Colonic mucosa (tissue), 4 donors: Measurements from ENCODE around the gene DENND1C. TPM values are rescaled to one million over a fixed set of nuclear protein-coding genes. Genes with fewer than 3 reads are reported as not detected.

Experiments used
- DNase-seq: peaks from one replicate; pipeline ENCODE4 v3.0.0-alpha.2; 2020
- H3K27ac ChIP-seq: fragments of 200-600 bp; one replicate; pipeline ENCODE4 v1.8.0; 2021
- H3K27me3 ChIP-seq: fragments of 200-600 bp; one replicate; pipeline ENCODE4 v1.8.0; 2021
- H3K36me3 ChIP-seq: fragments of 200-600 bp; one replicate; pipeline ENCODE4 v1.8.0; 2021
- H3K4me1 ChIP-seq: fragments of 200-600 bp; one replicate; pipeline ENCODE4 v1.8.0; 2021; ENCODE audit warnings: mild to moderate bottlenecking
- H3K4me3 ChIP-seq: fragments of 200-600 bp; one replicate; pipeline ENCODE4 v1.8.0; 2021
- H3K9ac ChIP-seq, 2 donors: one replicate each; pipeline ENCODE4 v1.7.0; 2013; ENCODE audit warnings: control low read depth in 2 of 2, low read depth in 2 of 2, low read length in 2 of 2
- H3K9me3 ChIP-seq: fragments of 200-600 bp; one replicate; pipeline ENCODE4 v1.8.0; 2021
- intact Hi-C: fragments of 100-400 bp; cut with DNase I; formaldehyde crosslinking; loops from one replicate; pipeline ENCODE4 v1.14.1; 2022
- total RNA-seq, 2 donors: library from RNA; stranded (reverse); fragmentation: NEBNext Ultra II Directional in 1 of 2; extraction: Animal tissue kit (Norgen Biotek cat#: 25700) in 1 of 2; gene quantifications; one replicate each; pipeline ENCODE4 v1.2.1, GENCODE V29; 2021
- TF ChIP-seq, protein P1 (sequence below): fragments of 200-600 bp; IDR thresholded peaks from one replicate; pipeline ENCODE4 v1.8.0; 2022; ENCODE audit warnings: antibody characterized with exemption, mild to moderate bottlenecking
- donor health status: healthy.
- donor health status: DM: no; HTN: no; CAD: no.
- donor health status: DM: no; HTN: no; CAD: no.

DENND1C gene
- total RNA-seq, 2 donors from 2014 or later = 2.5 to 2.9 TPM

DNA sequence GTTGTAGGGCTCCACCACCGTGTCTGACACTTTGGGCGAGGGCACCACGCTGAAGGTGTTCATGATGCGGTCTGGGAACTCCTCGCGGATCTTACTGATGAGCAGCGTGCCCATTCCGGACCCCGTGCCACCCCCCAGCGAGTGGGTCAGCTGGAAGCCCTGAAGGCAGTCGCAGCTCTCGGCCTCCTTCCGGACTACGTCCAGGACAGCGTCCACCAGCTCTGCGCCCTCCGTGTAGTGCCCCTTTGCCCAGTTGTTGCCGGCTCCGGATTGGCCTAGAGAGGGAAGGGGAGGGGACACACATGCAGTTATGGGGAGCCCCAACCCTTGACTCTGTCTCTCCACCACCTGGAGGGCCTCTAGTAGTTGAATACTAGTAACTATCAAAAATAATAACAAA lies 14.4 kb upstream of the DENND1C start:
- H3K4me1 ChIP-seq = no peaks in the 10 kb centered on the region
- H3K9ac ChIP-seq = no peak overlapping the region
- H3K27me3 ChIP-seq = peaks cover 3% of the 10 kb centered on the region
- intact Hi-C loops = no loop called here
- H3K9me3 ChIP-seq = no peaks in the 10 kb centered on the region
- no peak for DNase-seq
- TF ChIP-seq, protein P1, sequence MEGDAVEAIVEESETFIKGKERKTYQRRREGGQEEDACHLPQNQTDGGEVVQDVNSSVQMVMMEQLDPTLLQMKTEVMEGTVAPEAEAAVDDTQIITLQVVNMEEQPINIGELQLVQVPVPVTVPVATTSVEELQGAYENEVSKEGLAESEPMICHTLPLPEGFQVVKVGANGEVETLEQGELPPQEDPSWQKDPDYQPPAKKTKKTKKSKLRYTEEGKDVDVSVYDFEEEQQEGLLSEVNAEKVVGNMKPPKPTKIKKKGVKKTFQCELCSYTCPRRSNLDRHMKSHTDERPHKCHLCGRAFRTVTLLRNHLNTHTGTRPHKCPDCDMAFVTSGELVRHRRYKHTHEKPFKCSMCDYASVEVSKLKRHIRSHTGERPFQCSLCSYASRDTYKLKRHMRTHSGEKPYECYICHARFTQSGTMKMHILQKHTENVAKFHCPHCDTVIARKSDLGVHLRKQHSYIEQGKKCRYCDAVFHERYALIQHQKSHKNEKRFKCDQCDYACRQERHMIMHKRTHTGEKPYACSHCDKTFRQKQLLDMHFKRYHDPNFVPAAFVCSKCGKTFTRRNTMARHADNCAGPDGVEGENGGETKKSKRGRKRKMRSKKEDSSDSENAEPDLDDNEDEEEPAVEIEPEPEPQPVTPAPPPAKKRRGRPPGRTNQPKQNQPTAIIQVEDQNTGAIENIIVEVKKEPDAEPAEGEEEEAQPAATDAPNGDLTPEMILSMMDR = no peak
- no peaks in the 10 kb centered on the region for H3K36me3 ChIP-seq
- no peak overlapping the region for H3K27ac ChIP-seq
- no peak overlapping the region for H3K4me3 ChIP-seq

DNA sequence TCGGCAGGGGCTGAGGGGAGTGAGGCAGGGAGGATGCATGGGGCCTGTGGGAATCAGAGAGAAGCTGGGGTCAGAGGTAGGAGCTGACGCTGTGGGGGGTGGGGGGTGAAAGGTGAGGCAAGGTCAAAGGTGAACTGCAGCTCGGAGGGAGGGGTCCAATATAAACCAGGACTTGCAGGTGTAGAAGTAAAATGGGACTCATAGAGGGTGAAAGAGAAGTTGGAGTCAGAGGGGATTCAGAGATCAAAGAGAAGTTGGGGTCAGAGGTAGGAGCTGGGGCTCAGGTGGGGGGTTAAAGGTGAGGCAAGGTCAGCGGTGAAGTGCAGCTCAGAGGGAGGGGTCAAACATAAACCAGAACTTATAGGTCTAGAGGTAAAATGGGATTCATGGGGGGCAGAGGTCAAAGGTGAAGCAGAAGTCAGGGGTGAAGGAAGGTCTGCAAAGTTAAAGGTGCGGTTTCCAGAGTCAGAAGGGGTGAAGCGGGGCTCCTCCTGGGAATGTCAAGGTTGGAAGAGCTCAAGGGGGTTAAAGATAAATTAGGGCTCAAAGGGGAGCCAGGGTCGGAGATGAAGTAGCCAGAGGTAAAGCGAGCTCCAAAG lies 12.9 kb upstream of the DENND1C start:
- H3K4me1 ChIP-seq = no peaks in the 10 kb centered on the region
- no peak for DNase-seq
- TF ChIP-seq, protein P1 = no peak
- H3K27me3 ChIP-seq = no peaks in the 10 kb centered on the region
- H3K27ac ChIP-seq = no peak overlapping the region
- no peak overlapping the region for H3K4me3 ChIP-seq
- no peaks in the 10 kb centered on the region for H3K9me3 ChIP-seq
- no peaks in the 10 kb centered on the region for H3K36me3 ChIP-seq
- no peak overlapping the region for H3K9ac ChIP-seq
- intact Hi-C loops = no loop called here

DNA sequence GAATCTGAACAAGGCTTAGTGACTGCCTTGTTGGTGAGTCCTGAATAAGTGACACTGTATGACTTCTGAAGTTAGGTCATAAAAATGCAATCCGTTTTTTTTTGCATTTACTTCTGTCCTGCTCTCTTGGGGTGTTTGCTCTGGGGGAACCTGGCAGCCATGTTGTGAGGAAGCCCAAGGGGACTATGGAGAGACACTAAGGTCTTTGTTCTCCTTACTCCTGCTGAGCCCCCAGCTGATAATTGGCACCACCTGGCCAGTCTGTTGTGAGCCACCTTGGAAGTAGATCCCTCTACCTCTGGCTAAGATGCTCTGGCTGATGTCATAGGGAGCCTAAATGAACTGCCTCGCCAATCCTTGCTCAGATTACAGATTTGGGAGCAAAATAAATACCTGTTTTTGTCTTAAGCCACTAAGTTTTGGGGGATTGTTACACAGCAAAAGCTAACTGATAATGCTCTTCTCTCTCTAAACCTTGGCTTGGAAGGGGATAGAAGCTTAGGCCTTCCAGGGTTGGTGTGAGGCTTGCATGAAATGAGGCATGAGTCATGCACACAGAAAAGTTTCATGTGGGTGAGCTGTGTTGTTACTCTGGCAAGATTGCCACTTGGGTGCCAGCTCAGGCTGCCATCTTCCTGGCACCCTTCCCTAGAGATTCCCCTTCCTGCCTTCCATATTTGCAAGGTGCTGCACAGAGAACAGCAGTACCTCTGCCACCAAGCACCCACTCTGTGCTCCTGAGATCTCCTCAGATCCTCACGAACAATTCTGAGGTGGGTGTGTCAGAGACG lies 10.4 kb upstream of the DENND1C start:
- DNase-seq = no peak
- TF ChIP-seq, protein P1 = no peak
- H3K4me1 ChIP-seq = no peaks in the 10 kb centered on the region
- H3K9ac ChIP-seq = no peak overlapping the region
- intact Hi-C loops = no loop called here
- no peaks in the 10 kb centered on the region for H3K27me3 ChIP-seq
- no peak overlapping the region for H3K4me3 ChIP-seq
- H3K36me3 ChIP-seq = no peaks in the 10 kb centered on the region
- no peaks in the 10 kb centered on the region for H3K9me3 ChIP-seq
- H3K27ac ChIP-seq = no peak overlapping the region

DNA sequence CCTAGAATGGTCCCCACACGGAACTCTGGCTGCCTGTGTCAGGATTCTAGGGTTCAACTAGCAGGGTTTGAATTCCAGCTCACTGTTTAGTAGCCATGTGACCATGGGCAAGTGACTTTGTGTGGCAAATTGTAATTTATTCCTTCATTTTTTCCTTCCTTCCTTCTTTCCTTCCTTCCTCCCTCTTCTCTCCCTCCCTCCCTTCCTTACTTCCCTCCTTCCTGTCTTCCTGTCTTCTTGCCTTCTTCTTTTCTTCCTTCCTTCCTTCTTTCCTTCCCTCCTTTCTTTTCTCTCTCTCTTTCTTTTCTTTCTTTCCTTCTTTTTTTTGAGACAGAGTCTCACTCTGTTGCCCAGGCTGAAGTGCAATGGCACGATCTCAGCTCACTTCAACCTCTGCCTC lies 8.5 kb upstream of the DENND1C start:
- Histone ChIP-seq H3K27ac (no peak overlapping the region), H3K9me3 (no peaks in the 10 kb centered on the region), H3K4me1 (no peaks in the 10 kb centered on the region), H3K27me3 (no peaks in the 10 kb centered on the region), H3K4me3 (no peak overlapping the region), H3K36me3 (no peaks in the 10 kb centered on the region), H3K9ac (no peak overlapping the region)
- TF ChIP-seq, protein P1 = no peak
- no peak for DNase-seq
- intact Hi-C loops = no loop called here

DNA sequence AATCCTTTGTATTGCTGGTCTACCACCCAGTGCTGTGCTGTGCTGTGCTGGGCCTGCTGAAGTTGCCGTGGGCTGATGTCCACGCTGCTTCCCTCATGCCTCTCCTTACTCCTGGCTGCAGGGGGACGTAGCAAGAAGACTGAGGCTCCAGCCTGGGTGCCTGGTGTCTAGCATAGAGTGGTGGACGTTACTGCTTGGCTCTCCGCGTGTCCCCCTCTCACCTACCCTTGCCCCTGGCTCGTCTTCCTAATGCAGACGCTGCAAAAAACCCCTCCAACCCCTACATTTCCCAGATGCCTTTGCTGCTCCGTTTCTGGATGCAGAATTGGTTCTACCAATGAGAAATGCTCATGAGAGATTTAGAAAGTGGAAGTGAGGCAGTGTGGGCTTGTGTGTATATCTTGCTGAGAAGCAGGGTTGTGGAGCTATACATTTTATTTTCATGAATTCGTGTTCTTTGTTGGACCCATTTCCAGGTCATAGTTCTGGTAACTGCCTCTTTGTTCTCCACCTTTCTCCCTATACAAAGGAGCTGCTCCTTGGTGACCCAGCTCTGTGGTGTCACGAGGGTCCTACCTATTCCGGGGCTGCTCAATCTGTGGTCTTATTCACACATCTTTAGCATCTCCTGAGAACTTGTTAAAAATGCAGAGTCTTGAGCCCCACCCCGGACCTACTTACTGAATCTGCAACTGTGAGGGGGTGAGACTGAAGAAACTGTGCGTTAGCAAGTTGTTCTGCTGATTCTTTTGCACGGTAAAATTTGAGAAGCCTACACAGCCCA lies 7.9 kb upstream of the DENND1C start:
- Histone ChIP-seq H3K4me1 (no peaks in the 10 kb centered on the region), H3K4me3 (no peak overlapping the region), H3K9ac (no peak overlapping the region), H3K9me3 (no peaks in the 10 kb centered on the region), H3K36me3 (no peaks in the 10 kb centered on the region), H3K27ac (no peak overlapping the region), H3K27me3 (no peaks in the 10 kb centered on the region)
- intact Hi-C loops = no loop called here
- DNase-seq = no peak
- TF ChIP-seq, protein P1 = no peak
